Colonic mucosa (tissue), 4 donors: ENCODE data around the gene CLDN9. TPM values are rescaled to one million over a fixed set of nuclear protein-coding genes. Genes with fewer than 3 reads are reported as not detected.
A peak's percentile ranks its signal among the peaks of the same experiment; 100 is the strongest.

Experiments
- DNase-seq: peaks from one replicate; pipeline ENCODE4 v3.0.0-alpha.2; 2020
- H3K27ac ChIP-seq: fragments of 200-600 bp; one replicate; pipeline ENCODE4 v1.8.0; 2021
- H3K27me3 ChIP-seq: fragments of 200-600 bp; one replicate; pipeline ENCODE4 v1.8.0; 2021
- H3K36me3 ChIP-seq: fragments of 200-600 bp; one replicate; pipeline ENCODE4 v1.8.0; 2021
- H3K4me1 ChIP-seq: fragments of 200-600 bp; one replicate; pipeline ENCODE4 v1.8.0; 2021; ENCODE audit warnings: mild to moderate bottlenecking
- H3K4me3 ChIP-seq: fragments of 200-600 bp; one replicate; pipeline ENCODE4 v1.8.0; 2021
- H3K9ac ChIP-seq, 2 donors: one replicate each; pipeline ENCODE4 v1.7.0; 2013; ENCODE audit warnings: control low read depth in 2 of 2, low read depth in 2 of 2, low read length in 2 of 2
- H3K9me3 ChIP-seq: fragments of 200-600 bp; one replicate; pipeline ENCODE4 v1.8.0; 2021
- intact Hi-C: fragments of 100-400 bp; cut with DNase I; formaldehyde crosslinking; loops from one replicate; pipeline ENCODE4 v1.14.1; 2022
- total RNA-seq, 2 donors: library from RNA; stranded (reverse); fragmentation: NEBNext Ultra II Directional in 1 of 2; extraction: Animal tissue kit (Norgen Biotek cat#: 25700) in 1 of 2; gene quantifications; one replicate each; pipeline ENCODE4 v1.2.1, GENCODE V29; 2021
- TF ChIP-seq, protein P1 (sequence below): fragments of 200-600 bp; IDR thresholded peaks from one replicate; pipeline ENCODE4 v1.8.0; 2022; ENCODE audit warnings: antibody characterized with exemption, mild to moderate bottlenecking
- donor health status: healthy.
- donor health status: DM: no; HTN: no; CAD: no.
- donor health status: DM: no; HTN: no; CAD: no.

Gene CLDN9
- total RNA-seq, 2 donors from 2014 or later: 0.35 to 0.67 TPM

DNA sequence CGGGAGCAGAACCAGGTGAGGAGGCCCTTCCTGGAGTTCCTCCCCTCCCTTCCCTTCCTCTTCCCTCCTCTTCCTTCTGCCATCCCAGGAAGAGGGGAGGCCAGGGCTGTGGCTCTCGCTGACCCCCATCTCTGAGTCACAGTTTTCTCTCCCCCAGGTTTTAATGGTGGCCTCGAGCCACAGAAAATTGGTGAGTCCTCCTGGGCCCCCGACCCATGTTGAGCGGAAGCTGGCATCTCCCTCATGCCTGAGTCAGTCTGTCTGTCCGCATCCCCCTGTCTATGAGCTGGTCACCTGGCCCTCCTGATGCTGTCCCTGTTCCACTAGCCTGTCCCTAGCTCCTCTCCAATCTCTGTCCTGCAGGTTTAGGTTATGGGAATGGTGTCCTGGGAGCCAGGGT lies 12.8 kb upstream of the CLDN9 start:
- TF ChIP-seq, protein P1, sequence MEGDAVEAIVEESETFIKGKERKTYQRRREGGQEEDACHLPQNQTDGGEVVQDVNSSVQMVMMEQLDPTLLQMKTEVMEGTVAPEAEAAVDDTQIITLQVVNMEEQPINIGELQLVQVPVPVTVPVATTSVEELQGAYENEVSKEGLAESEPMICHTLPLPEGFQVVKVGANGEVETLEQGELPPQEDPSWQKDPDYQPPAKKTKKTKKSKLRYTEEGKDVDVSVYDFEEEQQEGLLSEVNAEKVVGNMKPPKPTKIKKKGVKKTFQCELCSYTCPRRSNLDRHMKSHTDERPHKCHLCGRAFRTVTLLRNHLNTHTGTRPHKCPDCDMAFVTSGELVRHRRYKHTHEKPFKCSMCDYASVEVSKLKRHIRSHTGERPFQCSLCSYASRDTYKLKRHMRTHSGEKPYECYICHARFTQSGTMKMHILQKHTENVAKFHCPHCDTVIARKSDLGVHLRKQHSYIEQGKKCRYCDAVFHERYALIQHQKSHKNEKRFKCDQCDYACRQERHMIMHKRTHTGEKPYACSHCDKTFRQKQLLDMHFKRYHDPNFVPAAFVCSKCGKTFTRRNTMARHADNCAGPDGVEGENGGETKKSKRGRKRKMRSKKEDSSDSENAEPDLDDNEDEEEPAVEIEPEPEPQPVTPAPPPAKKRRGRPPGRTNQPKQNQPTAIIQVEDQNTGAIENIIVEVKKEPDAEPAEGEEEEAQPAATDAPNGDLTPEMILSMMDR: no peak
- no peaks in the 10 kb centered on the region for H3K27me3 ChIP-seq
- no peak for DNase-seq
- no peak overlapping the region for H3K4me3 ChIP-seq
- no peaks in the 10 kb centered on the region for H3K36me3 ChIP-seq
- no peak overlapping the region for H3K9ac ChIP-seq
- H3K27ac ChIP-seq: no peak overlapping the region
- intact Hi-C loops: no loop called here
- no peaks in the 10 kb centered on the region for H3K4me1 ChIP-seq
- H3K9me3 ChIP-seq: no peaks in the 10 kb centered on the region

DNA sequence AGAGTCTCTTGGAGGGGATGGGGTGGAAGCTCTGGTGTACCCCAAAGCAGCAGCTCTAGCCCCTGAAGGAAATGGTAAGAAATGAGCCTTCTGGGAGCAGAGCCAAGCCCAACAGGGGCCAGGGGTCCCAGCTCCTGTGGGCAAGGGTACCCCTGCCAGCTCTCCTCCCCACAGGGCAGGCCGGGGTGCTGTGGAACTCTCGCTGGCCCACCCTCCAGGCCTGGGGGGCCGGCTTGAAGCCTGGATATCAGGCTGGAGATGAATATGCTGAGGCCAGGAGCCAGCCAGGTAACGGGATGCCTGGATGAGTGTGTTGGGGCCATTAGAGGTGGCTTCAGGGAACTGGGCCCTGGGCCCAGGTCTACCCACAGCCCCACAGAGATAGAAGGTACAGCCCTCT lies 12.2 kb upstream of the CLDN9 start:
- no peaks in the 10 kb centered on the region for H3K4me1 ChIP-seq
- no peaks in the 10 kb centered on the region for H3K36me3 ChIP-seq
- H3K4me3 ChIP-seq: no peak overlapping the region
- no peaks in the 10 kb centered on the region for H3K9me3 ChIP-seq
- no peak for DNase-seq
- H3K27me3 ChIP-seq: no peaks in the 10 kb centered on the region
- H3K9ac ChIP-seq: no peak overlapping the region
- H3K27ac ChIP-seq: no peak overlapping the region
- intact Hi-C loops: no loop called here
- TF ChIP-seq, protein P1: no peak

DNA sequence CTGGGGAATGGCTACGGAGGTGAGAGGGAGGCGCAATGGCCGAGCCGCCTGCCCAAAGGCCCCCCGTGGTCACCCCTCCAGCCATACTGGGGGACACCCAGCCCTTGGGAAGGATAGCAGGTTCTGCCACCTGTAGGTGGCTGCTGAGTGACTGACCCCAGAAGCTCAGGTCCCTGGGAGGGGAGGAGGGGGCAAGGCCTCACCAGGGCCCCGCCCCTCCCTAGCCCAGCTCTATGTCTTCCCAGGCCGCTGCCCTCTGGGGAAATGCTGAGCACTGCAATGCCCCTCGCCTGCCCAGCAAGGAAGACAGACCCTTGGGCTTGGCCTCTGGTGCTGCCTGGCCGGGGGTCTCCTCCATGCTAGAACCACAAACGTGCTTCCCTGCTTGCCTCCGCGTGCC lies 11.4 kb upstream of the CLDN9 start:
- Histone ChIP-seq H3K27me3 (no peaks in the 10 kb centered on the region), H3K27ac (no peak overlapping the region), H3K9ac (no peak overlapping the region), H3K36me3 (no peaks in the 10 kb centered on the region), H3K9me3 (no peaks in the 10 kb centered on the region), H3K4me3 (no peak overlapping the region), H3K4me1 (no peaks in the 10 kb centered on the region)
- DNase-seq: no peak
- TF ChIP-seq, protein P1: no peak
- intact Hi-C loops: no loop called here

DNA sequence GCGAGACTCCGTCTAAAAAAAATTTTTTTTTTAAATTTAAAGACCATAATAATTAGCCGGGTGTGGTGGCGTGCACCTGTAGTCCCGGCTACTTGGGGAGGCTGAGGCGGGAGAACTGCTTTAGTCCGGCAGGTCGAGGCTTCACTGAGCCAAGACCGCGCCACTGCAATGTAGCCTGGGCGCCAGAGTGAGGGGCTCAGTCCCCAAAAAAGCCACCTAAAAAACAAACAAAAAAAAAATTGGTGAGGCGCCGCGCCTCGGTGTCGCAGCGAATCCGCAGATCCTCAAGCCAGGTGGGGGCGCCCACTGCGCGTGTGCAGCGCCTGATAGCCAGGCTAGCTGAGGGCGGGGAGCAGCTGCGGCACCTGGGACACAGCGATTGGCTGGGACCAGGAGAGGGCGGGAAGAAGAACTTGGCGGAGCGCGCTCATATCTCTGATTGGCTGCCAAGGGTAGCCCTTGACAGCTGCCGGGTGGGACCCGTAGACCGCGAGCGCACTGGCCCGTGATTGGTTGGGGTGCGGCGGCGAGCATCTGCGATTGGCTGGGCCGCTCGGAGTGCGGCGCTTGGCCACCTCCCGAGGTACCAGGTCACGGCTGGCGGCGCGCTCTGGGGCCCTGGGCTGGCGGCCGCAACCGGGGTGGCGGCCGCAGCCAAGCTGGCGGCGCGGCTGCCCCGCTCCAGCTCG lies 9.0 kb upstream of the CLDN9 start:
- intact Hi-C loops: loop anchor here (2.0 kb wide), 1 partner anchor 25 kb away; no protein-coding TSS in a partner anchor
- TF ChIP-seq, protein P1: peak; percentile 54
- H3K27me3 ChIP-seq: no peaks in the 10 kb centered on the region
- H3K9me3 ChIP-seq: no peaks in the 10 kb centered on the region
- peaks cover 16% of the 10 kb centered on the region for H3K4me1 ChIP-seq
- no peak overlapping the region for H3K9ac ChIP-seq
- no peak overlapping the region for H3K27ac ChIP-seq
- peak; percentile 97 for DNase-seq
- no peak overlapping the region for H3K4me3 ChIP-seq
- H3K36me3 ChIP-seq: no peaks in the 10 kb centered on the region

DNA sequence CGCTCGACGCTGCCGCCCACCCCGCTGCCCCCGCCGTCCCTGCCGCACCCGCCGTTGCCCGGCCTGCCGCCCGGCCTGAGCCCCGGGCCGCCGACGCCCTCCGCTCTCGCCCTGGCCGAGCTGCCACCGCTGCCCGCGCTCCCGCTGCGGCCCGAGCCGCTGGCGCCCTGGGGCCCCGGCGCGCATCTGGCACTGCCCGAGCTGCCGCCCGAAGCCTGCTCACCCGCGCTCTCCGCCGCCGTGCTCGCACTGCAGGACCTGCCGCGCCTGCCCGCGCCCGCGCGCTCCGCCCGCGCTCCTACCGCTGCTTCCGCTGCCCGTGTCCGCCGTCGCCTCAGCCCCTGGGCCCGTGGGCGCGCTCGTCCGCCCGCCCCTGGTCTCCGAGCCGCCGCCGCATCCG lies 8.4 kb upstream of the CLDN9 start:
- Histone ChIP-seq H3K4me3 (no peak overlapping the region), H3K27me3 (no peaks in the 10 kb centered on the region), H3K36me3 (no peaks in the 10 kb centered on the region), H3K9ac (no peak overlapping the region), H3K4me1 (peaks cover 17% of the 10 kb centered on the region), H3K27ac (no peak overlapping the region), H3K9me3 (no peaks in the 10 kb centered on the region)
- TF ChIP-seq, protein P1: no peak
- no peak for DNase-seq
- intact Hi-C loops: no loop called here
